Liver (tissue), 9 donors: ENCODE measurements around the gene CDH3. TPM values are rescaled to one million over a fixed set of nuclear protein-coding genes. Genes with fewer than 3 reads are reported as not detected.

ENCODE experiments used
- DNase-seq: peaks from one replicate; pipeline ENCODE4 v3.0.0-alpha.2; 2017; ENCODE audit warnings: low spot score
- H3K27ac ChIP-seq, 2 donors: one replicate each; pipeline ENCODE4 v1.7.0; 2013; ENCODE audit warnings: inconsistent platforms in 2 of 2, low read length in 2 of 2, control low read depth in 1 of 2, low read depth in 1 of 2, mild to moderate bottlenecking in 1 of 2
- H3K27me3 ChIP-seq, 4 donors: one replicate each; pipeline versions ENCODE4 v1.6.1 to v1.7.0; 2013; ENCODE audit warnings: low read length in 3 of 4, inconsistent platforms in 1 of 4, mild to moderate bottlenecking in 1 of 4, moderate library complexity in 1 of 4; ENCODE audit not compliant: control insufficient read depth in 4 of 4, insufficient read depth in 4 of 4
- H3K36me3 ChIP-seq, 4 donors: one replicate each; pipeline versions ENCODE4 v1.6.1 to v1.7.0; 2013; ENCODE audit warnings: low read length in 3 of 4, mild to moderate bottlenecking in 3 of 4, low read depth in 1 of 4, moderate library complexity in 1 of 4; ENCODE audit not compliant: control insufficient read depth in 4 of 4, insufficient read depth in 3 of 4
- H3K4me1 ChIP-seq, 4 donors: one replicate each; pipeline versions ENCODE4 v1.6.1 to v1.7.0; 2013; ENCODE audit warnings: low read length in 3 of 4, mild to moderate bottlenecking in 3 of 4, moderate library complexity in 1 of 4; ENCODE audit not compliant: control insufficient read depth in 4 of 4, insufficient read depth in 4 of 4
- H3K4me3 ChIP-seq, 3 donors: one replicate each; pipeline versions ENCODE4 v1.6.1 to v1.7.0; 2013; ENCODE audit warnings: low read length in 3 of 3, control low read depth in 1 of 3, low read depth in 1 of 3, mild to moderate bottlenecking in 1 of 3
- H3K9ac ChIP-seq, 2 donors: one replicate each; pipeline ENCODE4 v1.7.0; 2013; ENCODE audit warnings: low read length in 2 of 2, mild to moderate bottlenecking in 2 of 2, moderate library complexity in 2 of 2, control low read depth in 1 of 2, low read depth in 1 of 2
- H3K9me3 ChIP-seq, 4 donors: one replicate each; pipeline versions ENCODE4 v1.6.1 to v1.7.0; 2013; ENCODE audit warnings: low read length in 3 of 4; ENCODE audit not compliant: control insufficient read depth in 4 of 4
- ATF3 ChIP-seq: IDR thresholded peaks from 2 replicates; pipeline ENCODE4 v1.6.1; 2016; ENCODE audit warnings: antibody characterized with exemption
- CTCF ChIP-seq: fragments of 150-350 bp; IDR thresholded peaks from 2 replicates; pipeline ENCODE4 v1.5.1; 2017; ENCODE audit warnings: improper control_type of control experiment, low read depth, low read length; ENCODE audit not compliant: missing input control
- EGR1 ChIP-seq, 2 donors: IDR thresholded peaks; 2 replicates each; pipeline ENCODE4 v1.6.1; 2016 to 2018; ENCODE audit warnings: antibody characterized with exemption in 2 of 2, low read depth in 2 of 2
- FOXA1 ChIP-seq: IDR thresholded peaks from 2 replicates; pipeline ENCODE4 v1.6.1; 2016; ENCODE audit warnings: antibody characterized with exemption
- FOXA2 ChIP-seq: IDR thresholded peaks from 2 replicates; pipeline ENCODE4 v1.6.1; 2016; ENCODE audit warnings: antibody characterized with exemption
- GABPA ChIP-seq, 2 donors: IDR thresholded peaks in 1 of 2; conservative IDR thresholded peaks in 1 of 2; 2 replicates each; pipeline ENCODE4 v1.6.1; 2016; ENCODE audit warnings: antibody characterized with exemption in 2 of 2, mild to moderate bottlenecking in 1 of 2, moderate library complexity in 1 of 2
- HNF4A ChIP-seq, 2 donors: conservative IDR thresholded peaks; 2 replicates each; pipeline ENCODE4 v1.6.1; 2016; ENCODE audit warnings: antibody characterized with exemption in 2 of 2, mild to moderate bottlenecking in 2 of 2
- HNF4G ChIP-seq: IDR thresholded peaks from 2 replicates; pipeline ENCODE4 v1.6.1; 2016; ENCODE audit warnings: antibody characterized with exemption
- JUND ChIP-seq, 2 donors: IDR thresholded peaks; 2 replicates each; pipeline ENCODE4 v1.6.1; 2016; ENCODE audit warnings: antibody characterized with exemption in 2 of 2
- NR2F2 ChIP-seq: IDR thresholded peaks from 2 replicates; pipeline ENCODE4 v1.6.1; 2016; ENCODE audit warnings: antibody characterized with exemption
- RAD21 ChIP-seq, 2 donors: IDR thresholded peaks; 2 replicates each; pipeline ENCODE4 v1.6.1; 2016; ENCODE audit warnings: antibody characterized with exemption in 2 of 2, mild to moderate bottlenecking in 2 of 2
- REST ChIP-seq: IDR thresholded peaks from 2 replicates; pipeline ENCODE4 v1.6.1; 2016; ENCODE audit warnings: antibody characterized with exemption, mild to moderate bottlenecking
- RXRA ChIP-seq, 2 donors: IDR thresholded peaks; 2 replicates each; pipeline ENCODE4 v1.6.1; 2017 to 2018; ENCODE audit warnings: antibody characterized with exemption in 2 of 2, mild to moderate bottlenecking in 1 of 2
- SP1 ChIP-seq: IDR thresholded peaks from 2 replicates; pipeline ENCODE4 v1.6.1; 2018; ENCODE audit warnings: antibody characterized with exemption, mild to moderate bottlenecking
- TAF1 ChIP-seq: conservative IDR thresholded peaks from 2 replicates; pipeline ENCODE4 v1.6.1; 2016; ENCODE audit warnings: antibody characterized with exemption, mild to moderate bottlenecking
- YY1 ChIP-seq: IDR thresholded peaks from 2 replicates; pipeline ENCODE4 v1.6.1; 2016; ENCODE audit warnings: antibody characterized with exemption, mild to moderate bottlenecking
- ZBTB33 ChIP-seq: IDR thresholded peaks from 2 replicates; pipeline ENCODE4 v1.6.1; 2016; ENCODE audit warnings: antibody characterized with exemption
- WGBS: extraction: QIAGEN DNeasy Blood & Tissue Kit; methylation state at CpG from one replicate; pipeline ENCODE4 v1.1.7; 2013; 5-methylcytosine and 5-hydroxymethylcytosine counted together
- polyA plus RNA-seq, 2 donors: library from polyadenylated mRNA; stranded (reverse) in 1 of 2; unstranded in 1 of 2; fragments of 200-250 nt in 1 of 2; fragments of >200 nt in 1 of 2; fragmentation: Nextera tagmentation in 1 of 2; extraction: Ambion mirVana in 1 of 2; gene quantifications; one replicate each; pipeline versions ENCODE4 v1.2.1 to v1.2.3, GENCODE V29; 2013 to 2015
- total RNA-seq, 2 donors: library from RNA; depleted of rRNA; stranded (reverse); fragments of >200 nt; gene quantifications; one replicate each; pipeline ENCODE4 v1.2.3, GENCODE V29; 2014
- TF ChIP-seq, protein P1 (sequence below): IDR thresholded peaks from 2 replicates; pipeline ENCODE4 v1.6.1; 2016; ENCODE audit warnings: antibody characterized with exemption
- donor health status: healthy.
- donor health status: healthy.
- donor health status: healthy.
- donor health status: healthy.
- donor health status: healthy.

The CDH3 gene
- total and polyA plus RNA-seq, 4 donors = 0.08 to 0.19 TPM; not detected in 2

- no peak for TF ChIP-seq HNF4G
- no peak for TF ChIP-seq EGR1 (IDR thresholded peaks at IDR 0.05; ENCODE audit: low read depth in 2 of 2)
- no peak for TF ChIP-seq RXRA (IDR thresholded peaks at IDR 0.05)
- no peak for TF ChIP-seq JUND (IDR thresholded peaks at IDR 0.05)
- no peak for TF ChIP-seq NR2F2
- no peak for TF ChIP-seq FOXA2
- TF ChIP-seq TAF1 = no peak
- TF ChIP-seq HNF4A (conservative IDR thresholded peaks at IDR 0.05) = no peak
- TF ChIP-seq ATF3 = no peak
Measured at GRCh38 chr16:68685685-68686478, 40.8 kb downstream of the CDH3 start (continued).

DNA sequence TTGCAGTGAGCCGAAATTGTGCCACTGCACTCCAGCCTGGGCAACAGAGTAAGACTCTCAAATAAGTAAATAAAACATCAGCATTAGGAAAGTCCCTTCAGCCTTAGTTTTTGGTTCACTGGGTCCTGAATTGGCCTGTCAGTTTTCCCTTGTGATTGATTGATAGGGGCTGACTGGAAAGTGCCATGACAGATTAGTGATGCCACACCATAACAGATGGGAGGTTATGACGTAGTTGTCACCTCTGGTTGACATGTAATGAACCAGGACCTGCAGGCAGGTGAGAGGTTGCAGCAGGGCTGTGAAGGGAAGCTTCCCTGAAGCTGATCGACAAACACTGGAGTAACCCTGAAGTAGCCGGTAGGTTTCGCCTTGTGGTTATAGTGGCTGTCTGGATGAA, 41.8 kb downstream of the CDH3 start:
- WGBS = 92% methylated on average over 5 of the region's 5 CpGs
- Histone ChIP-seq H3K4me3 (no peak overlapping the region), H3K27ac (no peak overlapping the region), H3K27me3 (no peaks in the 10 kb centered on the region), H3K9me3 (no peaks in the 10 kb centered on the region), H3K9ac (no peak overlapping the region), H3K4me1 (no peaks in the 10 kb centered on the region), H3K36me3 (no peaks in the 10 kb centered on the region)
- TF ChIP-seq REST (no peak), GABPA (IDR thresholded peaks at IDR 0.05 in 1 of 2, conservative IDR thresholded peaks at IDR 0.05 in 1 of 2) (no peak), NR2F2 (no peak), CTCF (no peak), HNF4G (no peak), HNF4A (conservative IDR thresholded peaks at IDR 0.05) (no peak), RXRA (IDR thresholded peaks at IDR 0.05) (no peak), EGR1 (IDR thresholded peaks at IDR 0.05; ENCODE audit: low read depth in 2 of 2) (no peak), ZBTB33 (no peak), ATF3 (no peak), JUND (IDR thresholded peaks at IDR 0.05) (no peak), FOXA1 (no peak), TAF1 (no peak), RAD21 (IDR thresholded peaks at IDR 0.05) (no peak), YY1 (no peak), SP1 (no peak), FOXA2 (no peak)
- TF ChIP-seq, protein P1, sequence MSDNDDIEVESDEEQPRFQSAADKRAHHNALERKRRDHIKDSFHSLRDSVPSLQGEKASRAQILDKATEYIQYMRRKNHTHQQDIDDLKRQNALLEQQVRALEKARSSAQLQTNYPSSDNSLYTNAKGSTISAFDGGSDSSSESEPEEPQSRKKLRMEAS = no peak
- DNase-seq = no peak
